GM23338 (cell line): Measurements from ENCODE around the gene ABHD17B. TPM values are rescaled to one million over a fixed set of nuclear protein-coding genes. Genes with fewer than 3 reads are reported as not detected.

Source experiments
- ATAC-seq: fragments of 200-7000 bp; cut with Tn5 transposase; 3 replicates; pipeline ENCODE4 v1.9.1; 2020
- DNase-seq: peaks from one replicate; pipeline ENCODE4 v3.0.0-alpha.2; 2015; ENCODE audit warnings: low spot score
- H2AFZ ChIP-seq: fragments of 200-600 bp; sonication (generic); 2 replicates; pipeline ENCODE4 v1.8.0; 2016; ENCODE audit warnings: antibody characterized with exemption, mild to moderate bottlenecking, moderate library complexity
- H3F3A ChIP-seq: fragments of 200-600 bp; sonication (generic); replicated peaks from 2 replicates; pipeline ENCODE4 v1.8.0; 2017; ENCODE audit warnings: antibody characterized with exemption, mixed run types, low read depth
- H3K27ac ChIP-seq: fragments of 200-600 bp; sonication (generic); 2 replicates; pipeline ENCODE4 v1.6.1; 2016; ENCODE audit warnings: low read depth
- H3K27me3 ChIP-seq: fragments of 200-600 bp; sonication (generic); 2 replicates; pipeline ENCODE4 v1.8.0; 2016; ENCODE audit warnings: mild to moderate bottlenecking, mixed run types, moderate library complexity; ENCODE audit not compliant: insufficient read depth
- H3K36me3 ChIP-seq: fragments of 200-600 bp; sonication (generic); 2 replicates; pipeline ENCODE4 v1.8.0; 2016; ENCODE audit warnings: mild to moderate bottlenecking; ENCODE audit not compliant: insufficient read depth
- H3K4me1 ChIP-seq: fragments of 200-600 bp; sonication (generic); 2 replicates; pipeline ENCODE4 v1.8.0; 2016; ENCODE audit warnings: mild to moderate bottlenecking, moderate library complexity; ENCODE audit not compliant: insufficient read depth
- H3K4me2 ChIP-seq: fragments of 200-600 bp; sonication (generic); 2 replicates; pipeline ENCODE4 v1.7.1; 2017; ENCODE audit warnings: mixed run types
- H3K4me3 ChIP-seq: fragments of 200-600 bp; sonication (generic); 2 replicates; pipeline ENCODE4 v1.6.1; 2016; ENCODE audit warnings: mixed run types
- H3K79me2 ChIP-seq: fragments of 200-600 bp; sonication (generic); replicated peaks from 2 replicates; pipeline ENCODE4 v1.8.0; 2017; ENCODE audit warnings: mild to moderate bottlenecking; ENCODE audit not compliant: insufficient read depth
- H3K9me2 ChIP-seq: fragments of 200-600 bp; sonication (generic); 2 replicates; pipeline ENCODE4 v1.8.0; 2017; ENCODE audit not compliant: insufficient read depth
- H4K20me1 ChIP-seq: fragments of 200-600 bp; sonication (generic); replicated peaks from 2 replicates; pipeline ENCODE4 v1.8.0; 2017; ENCODE audit warnings: mild to moderate bottlenecking; ENCODE audit not compliant: insufficient read depth
- H3K27ac Mint-ChIP-seq: 2 replicates; pipeline ENCODE4 v1.8.0; 2020; ENCODE audit warnings: inconsistent platforms, mild to moderate bottlenecking, moderate library complexity, mixed read lengths
- H3K27me3 Mint-ChIP-seq: 3 replicates; pipeline ENCODE4 v1.8.0; 2022; ENCODE audit warnings: low read depth, mild to moderate bottlenecking, moderate library complexity, mixed read lengths, inconsistent platforms; ENCODE audit not compliant: insufficient read depth, poor library complexity
- H3K36me3 Mint-ChIP-seq: 3 replicates; pipeline ENCODE4 v1.8.0; 2021; ENCODE audit warnings: low read depth, mild to moderate bottlenecking, inconsistent platforms, moderate library complexity, mixed read lengths
- H3K4me1 Mint-ChIP-seq: 3 replicates; pipeline ENCODE4 v1.8.0; 2020; ENCODE audit warnings: mild to moderate bottlenecking, inconsistent platforms, mixed read lengths
- H3K4me3 Mint-ChIP-seq: 3 replicates; pipeline ENCODE4 v1.8.0; 2021; ENCODE audit warnings: moderate library complexity, mild to moderate bottlenecking, inconsistent platforms, mixed read lengths
- H3K9me3 Mint-ChIP-seq: 3 replicates; pipeline ENCODE4 v1.8.0; 2020; ENCODE audit warnings: moderate library complexity, mild to moderate bottlenecking, inconsistent platforms, mixed read lengths
- CREB1 ChIP-seq: fragments of 250-450 bp; sonication (Bioruptor Pico); IDR thresholded peaks from 2 replicates; pipeline ENCODE4 v1.5.0; 2020; ENCODE audit warnings: low read depth, mild to moderate bottlenecking, moderate library complexity
- CTCF ChIP-seq, 2 experiments: fragments of 200-600 bp in 1 of 2; sonication (generic) in 1 of 2; conservative IDR thresholded peaks; 2 replicates each; pipeline versions ENCODE4 v1.5.1 to v1.6.1; 2016 to 2017; ENCODE audit warnings: antibody characterized with exemption in 2 of 2, low read depth in 2 of 2, mild to moderate bottlenecking in 2 of 2, moderate library complexity in 1 of 2
- JUNB ChIP-seq: IDR thresholded peaks from one replicate; pipeline ENCODE4 v1.6.1; 2016; ENCODE audit warnings: antibody characterized with exemption; ENCODE audit not compliant: unreplicated experiment
- NANOG ChIP-seq: IDR thresholded peaks from 2 replicates; pipeline ENCODE4 v1.6.1; 2016; ENCODE audit warnings: antibody characterized with exemption, borderline replicate concordance
- POLR2AphosphoS5 ChIP-seq: IDR thresholded peaks from 2 replicates; pipeline ENCODE4 v1.6.1; 2016; ENCODE audit warnings: antibody characterized with exemption, low read depth
- REST ChIP-seq: IDR thresholded peaks from one replicate; pipeline ENCODE4 v1.6.1; 2018; ENCODE audit warnings: antibody characterized with exemption; ENCODE audit not compliant: unreplicated experiment
- STAT1 ChIP-seq: IDR thresholded peaks from one replicate; pipeline ENCODE4 v1.6.1; 2016; ENCODE audit warnings: antibody characterized with exemption; ENCODE audit not compliant: unreplicated experiment
- ZNF331 ChIP-seq: fragments of 250-450 bp; sonication (Bioruptor Pico); IDR thresholded peaks from 2 replicates; pipeline ENCODE4 v1.5.0; 2020; ENCODE audit warnings: low read depth, mild to moderate bottlenecking, moderate library complexity
- ZNF462 ChIP-seq: fragments of 250-450 bp; sonication (Bioruptor Pico); IDR thresholded peaks from 2 replicates; pipeline ENCODE4 v1.5.0; 2020; ENCODE audit warnings: mild to moderate bottlenecking, moderate library complexity
- polyA plus RNA-seq: library from polyadenylated mRNA; unstranded; fragments of >200 nt; fragmentation: Nextera tagmentation; extraction: Ambion mirVana; gene quantifications from 2 replicates; pipeline ENCODE4 v1.2.1, GENCODE V29; 2016
- total RNA-seq: library from RNA; depleted of rRNA; stranded (reverse); fragments of >200 nt; shearing (Covaris generic); gene quantifications from 2 replicates; pipeline ENCODE4 v1.2.3, GENCODE V29; 2014

The ABHD17B gene
- total and polyA plus RNA-seq, 2 experiments from 2014 or later = 32.2 to 112 TPM

- no peak for TF ChIP-seq REST
Observed at GRCh38 chr9:71941998-71942567, 31.1 kb upstream of the ABHD17B start (continued).

- Histone ChIP-seq H3K4me1 (peaks cover 32% of the 10 kb centered on the region), H3K79me2 (peaks cover 73% of the 10 kb centered on the region), H4K20me1 (no peaks in the 10 kb centered on the region), H3K27me3 (no peaks in the 10 kb centered on the region), H3K9me2 (no peaks in the 10 kb centered on the region), H3K4me2 (no peak overlapping the region), H3K4me3 (no peak overlapping the region), H3K36me3 (no peaks in the 10 kb centered on the region), H2AFZ (no peak overlapping the region), H3K27ac (0 out of 2 replicates have a peak overlapping the region, but pooled peaks have one; percentile 24), H3F3A (no peaks in the 10 kb centered on the region)
- H3K4me3 Mint-ChIP-seq = no peak overlapping the region
- peaks cover 25% of the 10 kb centered on the region for H3K4me1 Mint-ChIP-seq
- no peaks in the 10 kb centered on the region for H3K27me3 Mint-ChIP-seq
- no peaks in the 10 kb centered on the region for H3K36me3 Mint-ChIP-seq
- DNase-seq (no peak), ATAC-seq (no peak)
- no peak overlapping the region for H3K27ac Mint-ChIP-seq
- no peaks in the 10 kb centered on the region for H3K9me3 Mint-ChIP-seq
- no peak for TF ChIP-seq ZNF462 (CRISPR knock-in tag)
- no peak for TF ChIP-seq CREB1 (CRISPR knock-in tag)
- TF ChIP-seq STAT1 = no peak
- no peak for TF ChIP-seq CTCF (conservative IDR thresholded peaks at IDR 0.05; ENCODE audit: low read depth in 2 of 2)
- TF ChIP-seq JUNB = no peak
- TF ChIP-seq ZNF331 (CRISPR knock-in tag) = no peak
- no peak for TF ChIP-seq NANOG
- TF ChIP-seq POLR2AphosphoS5 = no peak
- no peak for TF ChIP-seq REST
Observed at GRCh38 chr9:71941060-71941568, 30.1 kb upstream of the ABHD17B start.
